Astrocyte of the spinal cord (primary cell): ENCODE data around the gene ANK3.

Experiments used
- DNase-seq: peaks from one replicate; pipeline ENCODE4 v3.0.0; 2011; ENCODE audit warnings: low read depth, low spot score
- H3K4me3 ChIP-seq: 2 replicates; pipeline ENCODE4 v1.5.1; 2011; ENCODE audit warnings: low read depth, mild to moderate bottlenecking, low read length, moderate library complexity
- CTCF ChIP-seq: IDR thresholded peaks from 2 replicates; pipeline ENCODE4 v1.5.1; 2012; ENCODE audit warnings: low read depth, mild to moderate bottlenecking, low read length, inconsistent platforms
- in situ Hi-C: cut with HindIII; loops from 2 replicates; pipeline ENCODE4 v1.10.0; 2017; ENCODE audit warnings: low sequenced_read_pairs

ANK3 gene

GRCh38 chr10:60385399-60385738 lies 4.3 kb downstream of the ANK3 start:
- in situ Hi-C loops: no loop called here
- no peak for DNase-seq
- TF ChIP-seq CTCF: no peak
- no peak overlapping the region for H3K4me3 ChIP-seq

GRCh38 chr10:60384708-60385398 lies 4.8 kb downstream of the ANK3 start:
- no peak for TF ChIP-seq CTCF
- DNase-seq: peak; percentile 95
- H3K4me3 ChIP-seq: no peak overlapping the region
- in situ Hi-C loops: no loop called here

- peak; percentile 19 for DNase-seq
- in situ Hi-C loops: no loop called here
- H3K4me3 ChIP-seq: no peak overlapping the region
- no peak for TF ChIP-seq CTCF
Observed at GRCh38 chr10:60384011-60384410, 5.7 kb downstream of the ANK3 start.

GRCh38 chr10:60382946-60383681 lies 6.6 kb downstream of the ANK3 start:
- no peak overlapping the region for H3K4me3 ChIP-seq
- peak; percentile 55 for DNase-seq
- in situ Hi-C loops: no loop called here
- TF ChIP-seq CTCF: no peak

GRCh38 chr10:60380781-60381180 lies 8.9 kb downstream of the ANK3 start:
- TF ChIP-seq CTCF: no peak
- DNase-seq: no peak
- in situ Hi-C loops: no loop called here
- H3K4me3 ChIP-seq: no peak overlapping the region

GRCh38 chr10:60377955-60378354 lies 11.7 kb downstream of the ANK3 start:
- in situ Hi-C loops: no loop called here
- H3K4me3 ChIP-seq: no peak overlapping the region
- peak; percentile 27 for DNase-seq
- no peak for TF ChIP-seq CTCF
